Vagina (tissue), 2 donors: ENCODE measurements around the gene DCDC2C. TPM values are rescaled to one million over a fixed set of nuclear protein-coding genes. Genes with fewer than 3 reads are reported as not detected.

ENCODE experiments used
- DNase-seq, 2 donors: peaks; one replicate each; pipeline ENCODE4 v3.0.0-alpha.2; 2017; ENCODE audit errors: extremely low spot score in 2 of 2
- H3K27ac ChIP-seq: fragments of 200-600 bp; sonication (generic); one replicate; pipeline ENCODE4 v1.5.1; 2019
- H3K27me3 ChIP-seq: fragments of 200-600 bp; sonication (generic); one replicate; pipeline ENCODE4 v1.5.1; 2019
- H3K36me3 ChIP-seq, 2 donors: fragments of 200-600 bp; sonication (generic); one replicate each; pipeline ENCODE4 v1.5.1; 2017 to 2019
- H3K4me1 ChIP-seq: fragments of 200-600 bp; sonication (generic); one replicate; pipeline ENCODE4 v1.5.1; 2019
- H3K4me3 ChIP-seq, 2 donors: fragments of 200-600 bp; sonication (generic); 1 replicate in 1 of 2; 2 replicates in 1 of 2; pipeline ENCODE4 v1.5.1; 2016 to 2019
- H3K9me3 ChIP-seq: fragments of 200-600 bp; sonication (generic); one replicate; pipeline ENCODE4 v1.5.1; 2019
- CTCF ChIP-seq, 3 experiments: fragments of 450-650 bp in 2 of 3; fragments of 200-600 bp in 1 of 3; sonication (generic) in 1 of 3; IDR thresholded peaks; one replicate each; pipeline ENCODE4 v1.5.1; 2017 to 2019; ENCODE audit warnings: antibody characterized with exemption in 3 of 3, mild to moderate bottlenecking in 2 of 3, moderate library complexity in 2 of 3
- POLR2A ChIP-seq, 2 donors: fragments of 450-650 bp; IDR thresholded peaks; one replicate each; pipeline ENCODE4 v1.6.1; 2017; ENCODE audit warnings: antibody characterized with exemption in 2 of 2, mild to moderate bottlenecking in 2 of 2, moderate library complexity in 2 of 2
- POLR2AphosphoS5 ChIP-seq, 2 donors: sonication (generic); formaldehyde crosslinking; IDR thresholded peaks; one replicate each; pipeline ENCODE4 v1.9.0; 2017; ENCODE audit warnings: antibody characterized with exemption in 2 of 2, mild to moderate bottlenecking in 2 of 2, low read depth in 1 of 2; ENCODE audit not compliant: insufficient read depth in 1 of 2
- intact Hi-C: fragments of 100-400 bp; cut with DNase I; formaldehyde crosslinking; loops from one replicate; pipeline ENCODE4 v1.15.1; 2023
- total RNA-seq: library from RNA; depleted of rRNA; stranded (reverse); fragments of >200 nt; gene quantifications from one replicate; pipeline ENCODE4 v1.2.3, GENCODE V29; 2016

DCDC2C gene
- total RNA-seq, 1 donor from 2014 or later = not detected

GRCh38 chr2:3779496-3780049 is 76.2 kb downstream of the DCDC2C start:
- TF ChIP-seq POLR2AphosphoS5 (IDR thresholded peaks at IDR 0.05; ENCODE audit: insufficient read depth in 1 of 2, low read depth in 1 of 2) (no peak), CTCF (IDR thresholded peaks at IDR 0.05) (no peak), POLR2A (IDR thresholded peaks at IDR 0.05) (no peak)
- intact Hi-C loops = no loop called here

GRCh38 chr2:3780477-3781402 is 77.4 kb downstream of the DCDC2C start:
- Histone ChIP-seq H3K4me1 (no peaks in the 10 kb centered on the region), H3K4me3 (no peak overlapping the region), H3K9me3 (no peaks in the 10 kb centered on the region), H3K27ac (no peak overlapping the region), H3K27me3 (no peaks in the 10 kb centered on the region), H3K36me3 (no peaks in the 10 kb centered on the region)
- no peak for TF ChIP-seq POLR2AphosphoS5 (IDR thresholded peaks at IDR 0.05; ENCODE audit: insufficient read depth in 1 of 2, low read depth in 1 of 2)
- no peak for TF ChIP-seq CTCF (IDR thresholded peaks at IDR 0.05)
- no peak for TF ChIP-seq POLR2A (IDR thresholded peaks at IDR 0.05)
- no peak for DNase-seq
- intact Hi-C loops = no loop called here

More at GRCh38 chr2:3779496-3780049, 76.2 kb downstream of the DCDC2C start:
- H3K9me3 ChIP-seq = no peaks in the 10 kb centered on the region
- H3K27ac ChIP-seq = no peak overlapping the region
- no peaks in the 10 kb centered on the region for H3K27me3 ChIP-seq
- no peaks in the 10 kb centered on the region for H3K36me3 ChIP-seq
- no peak overlapping the region for H3K4me3 ChIP-seq
- no peaks in the 10 kb centered on the region for H3K4me1 ChIP-seq
- no peak for DNase-seq

GRCh38 chr2:3784731-3785130 is 81.4 kb downstream of the DCDC2C start:
- TF ChIP-seq POLR2AphosphoS5 (IDR thresholded peaks at IDR 0.05; ENCODE audit: insufficient read depth in 1 of 2, low read depth in 1 of 2) = no peak
- no peak for TF ChIP-seq POLR2A (IDR thresholded peaks at IDR 0.05)
- no peak for TF ChIP-seq CTCF (IDR thresholded peaks at IDR 0.05)
- Histone ChIP-seq H3K9me3 (no peaks in the 10 kb centered on the region), H3K4me3 (no peak overlapping the region), H3K27ac (no peak overlapping the region), H3K4me1 (no peaks in the 10 kb centered on the region), H3K27me3 (no peaks in the 10 kb centered on the region), H3K36me3 (no peaks in the 10 kb centered on the region)
- DNase-seq = no peak
- intact Hi-C loops = no loop called here

GRCh38 chr2:3785220-3785889 is 82.0 kb downstream of the DCDC2C start:
- TF ChIP-seq POLR2AphosphoS5 (IDR thresholded peaks at IDR 0.05; ENCODE audit: insufficient read depth in 1 of 2, low read depth in 1 of 2) (no peak), POLR2A (IDR thresholded peaks at IDR 0.05) (no peak), CTCF (IDR thresholded peaks at IDR 0.05) (no peak)
- H3K27ac ChIP-seq = no peak overlapping the region
- H3K4me3 ChIP-seq = no peak overlapping the region
- H3K36me3 ChIP-seq = no peaks in the 10 kb centered on the region
- no peaks in the 10 kb centered on the region for H3K4me1 ChIP-seq
- no peak for DNase-seq
- no peaks in the 10 kb centered on the region for H3K9me3 ChIP-seq
- no peaks in the 10 kb centered on the region for H3K27me3 ChIP-seq
- intact Hi-C loops = no loop called here
